ENCODE data around the gene VPS8.

VPS8 gene

GRCh38 chr3:184769382-184770170 lies 42.4 kb upstream of the VPS8 start:
- no peak overlapping the region for H3K4me3 ChIP-seq (ENCODE audit: low read depth, low read length)
- TF ChIP-seq, protein P1, sequence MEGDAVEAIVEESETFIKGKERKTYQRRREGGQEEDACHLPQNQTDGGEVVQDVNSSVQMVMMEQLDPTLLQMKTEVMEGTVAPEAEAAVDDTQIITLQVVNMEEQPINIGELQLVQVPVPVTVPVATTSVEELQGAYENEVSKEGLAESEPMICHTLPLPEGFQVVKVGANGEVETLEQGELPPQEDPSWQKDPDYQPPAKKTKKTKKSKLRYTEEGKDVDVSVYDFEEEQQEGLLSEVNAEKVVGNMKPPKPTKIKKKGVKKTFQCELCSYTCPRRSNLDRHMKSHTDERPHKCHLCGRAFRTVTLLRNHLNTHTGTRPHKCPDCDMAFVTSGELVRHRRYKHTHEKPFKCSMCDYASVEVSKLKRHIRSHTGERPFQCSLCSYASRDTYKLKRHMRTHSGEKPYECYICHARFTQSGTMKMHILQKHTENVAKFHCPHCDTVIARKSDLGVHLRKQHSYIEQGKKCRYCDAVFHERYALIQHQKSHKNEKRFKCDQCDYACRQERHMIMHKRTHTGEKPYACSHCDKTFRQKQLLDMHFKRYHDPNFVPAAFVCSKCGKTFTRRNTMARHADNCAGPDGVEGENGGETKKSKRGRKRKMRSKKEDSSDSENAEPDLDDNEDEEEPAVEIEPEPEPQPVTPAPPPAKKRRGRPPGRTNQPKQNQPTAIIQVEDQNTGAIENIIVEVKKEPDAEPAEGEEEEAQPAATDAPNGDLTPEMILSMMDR (IDR thresholded peaks at IDR 0.05; ENCODE audit: low read depth, low read length): no peak

GRCh38 chr3:184770541-184770940 lies 41.4 kb upstream of the VPS8 start:
- TF ChIP-seq, protein P1 (IDR thresholded peaks at IDR 0.05; ENCODE audit: low read depth, low read length): no peak
- no peak overlapping the region for H3K4me3 ChIP-seq (ENCODE audit: low read depth, low read length)

- H3K4me3 ChIP-seq (ENCODE audit: low read depth, low read length): no peak overlapping the region
- TF ChIP-seq, protein P1 (IDR thresholded peaks at IDR 0.05; ENCODE audit: low read depth, low read length): no peak
Observed at GRCh38 chr3:184771301-184772127, 40.5 kb upstream of the VPS8 start.

DNA sequence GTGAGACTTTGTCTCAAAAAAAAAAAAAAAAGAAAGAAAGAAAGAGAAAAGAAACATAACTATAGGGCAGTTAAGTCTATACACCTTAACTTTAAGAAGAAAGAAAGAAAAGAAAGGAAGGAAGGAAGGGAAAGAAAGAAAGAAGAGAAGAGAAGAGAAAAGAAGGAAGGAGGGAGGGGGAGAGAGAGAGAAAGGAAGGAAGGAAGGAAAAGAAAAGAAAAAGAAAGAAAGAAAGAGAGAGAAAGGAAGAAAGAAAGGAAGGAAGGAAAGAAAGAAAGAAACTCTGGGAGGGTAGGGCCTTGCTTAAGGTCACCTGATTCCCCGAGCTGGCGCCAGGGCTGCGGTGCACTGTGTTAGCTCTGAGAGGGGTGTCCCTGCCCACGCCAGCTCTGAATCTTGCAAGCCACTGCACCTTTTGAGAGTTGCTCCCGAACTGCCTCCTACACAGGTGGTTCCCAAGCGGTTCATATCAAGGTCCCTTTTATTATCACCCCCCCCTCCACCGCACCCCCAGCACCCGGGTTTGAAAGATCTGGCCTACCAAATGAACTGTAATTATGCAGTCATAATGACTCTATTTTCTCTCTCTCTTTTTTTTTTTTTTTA lies 39.2 kb upstream of the VPS8 start:
- H3K4me3 ChIP-seq (ENCODE audit: low read depth, low read length): no peak overlapping the region

DNA sequence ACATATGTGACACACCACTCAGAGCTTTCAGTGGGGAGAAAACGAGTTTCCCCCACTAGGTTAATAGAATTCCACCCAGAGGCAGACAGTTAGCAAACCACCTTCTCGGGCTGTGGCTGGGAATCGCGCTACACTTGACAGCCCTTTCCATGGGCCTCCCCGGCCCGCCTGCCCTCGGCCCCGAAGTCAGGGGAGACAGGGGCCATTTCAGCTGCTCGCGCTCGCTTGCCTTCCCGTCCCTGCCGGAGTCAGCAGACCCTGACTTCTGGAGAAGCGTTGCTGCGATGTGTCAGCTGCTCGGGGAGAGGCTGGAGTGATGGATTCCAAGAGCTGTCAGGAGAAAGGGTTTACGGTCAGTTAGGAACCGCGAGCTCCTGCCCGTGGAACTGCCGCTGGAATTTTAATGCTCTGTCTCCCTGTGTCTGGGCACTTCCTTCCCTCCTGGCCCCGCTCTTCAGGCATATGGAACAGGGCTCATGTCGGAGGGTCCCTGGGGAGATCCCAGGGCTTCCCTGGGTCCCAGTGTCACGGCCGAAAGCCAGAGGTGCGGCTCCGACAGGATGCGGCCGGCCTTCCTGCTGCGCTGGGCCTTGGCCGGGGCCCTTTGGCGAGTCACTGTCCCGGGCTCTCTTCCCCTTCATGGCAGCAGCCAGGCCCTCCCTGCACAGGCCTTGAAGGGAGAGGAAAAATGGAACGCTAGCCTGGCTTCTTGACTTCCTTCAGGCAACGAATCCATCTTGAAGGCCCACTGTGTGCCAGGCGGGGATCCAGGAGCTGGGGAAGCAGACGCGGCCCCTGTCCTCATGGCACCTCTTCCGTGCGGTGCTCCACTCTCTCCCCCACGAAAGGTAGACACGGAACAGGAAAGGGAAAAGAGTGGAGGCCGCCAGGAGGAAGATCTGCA lies 38.4 kb upstream of the VPS8 start:
- TF ChIP-seq, protein P1 (IDR thresholded peaks at IDR 0.05; ENCODE audit: low read depth, low read length): no peak
- no peak overlapping the region for H3K4me3 ChIP-seq (ENCODE audit: low read depth, low read length)

More for the DNA sequence above, 39.2 kb upstream of the VPS8 start:
- TF ChIP-seq, protein P1 (IDR thresholded peaks at IDR 0.05; ENCODE audit: low read depth, low read length): no peak

GRCh38 chr3:184776916-184777315 lies 35.0 kb upstream of the VPS8 start:
- H3K4me3 ChIP-seq (ENCODE audit: low read depth, low read length): no peak overlapping the region
- TF ChIP-seq, protein P1 (IDR thresholded peaks at IDR 0.05; ENCODE audit: low read depth, low read length): no peak

All from WI38 (cell line).